ENCODE measurements around the gene CA6. TPM values are rescaled to one million over a fixed set of nuclear protein-coding genes. Genes with fewer than 3 reads are reported as not detected.

The CA6 gene
- total RNA-seq, 2 donors from 2014 or later, result not detected

DNA sequence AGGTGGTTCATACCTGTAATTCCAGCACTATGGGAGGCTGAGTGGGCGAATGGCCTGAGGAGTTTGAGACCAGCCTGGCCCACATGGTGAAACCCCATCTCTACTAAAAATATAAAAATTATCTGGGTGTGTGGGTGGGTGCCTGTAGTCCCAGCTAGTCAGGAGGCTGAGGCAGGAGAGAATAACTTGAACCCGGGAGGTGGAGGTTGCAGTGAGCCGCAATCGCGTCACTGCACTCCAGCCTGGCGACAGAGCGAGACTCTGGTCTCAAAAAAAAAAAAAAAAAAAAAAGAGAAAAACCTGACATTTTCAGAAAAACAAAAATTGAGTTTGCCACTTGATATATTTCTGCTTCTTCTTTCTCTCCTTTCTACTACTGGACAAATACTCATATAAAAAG is 24.3 kb downstream of the CA6 start:
- no peak for DNase-seq
- no peaks in the 10 kb centered on the region for H3K36me3 ChIP-seq (ENCODE audit: control insufficient read depth, insufficient read depth, low read length)
- no peak overlapping the region for H3K27ac Mint-ChIP-seq
- no peak overlapping the region for H3K9ac ChIP-seq (ENCODE audit: extremely low read depth, low read length, poor library complexity, severe bottlenecking)
- H3K36me3 Mint-ChIP-seq (ENCODE audit: low read depth), result no peaks in the 10 kb centered on the region
- no peaks in the 10 kb centered on the region for H3K27me3 ChIP-seq (ENCODE audit: control insufficient read depth, insufficient read depth, low read length, poor library complexity, severe bottlenecking)
- no peaks in the 10 kb centered on the region for H3K27me3 Mint-ChIP-seq (ENCODE audit: insufficient read depth)
- no peaks in the 10 kb centered on the region for H3K4me1 Mint-ChIP-seq
- H3K9me3 Mint-ChIP-seq, result no peaks in the 10 kb centered on the region
- no peak for TF ChIP-seq CTCF (conservative IDR thresholded peaks at IDR 0.05)
- H3K9me3 ChIP-seq (ENCODE audit: control insufficient read depth, low read length), result no peaks in the 10 kb centered on the region
- no peak overlapping the region for H3K4me3 ChIP-seq (ENCODE audit: low read length)
- H3K4me3 Mint-ChIP-seq, result no peak overlapping the region
- no peak overlapping the region for H3K27ac ChIP-seq (ENCODE audit: low read depth, low read length)
- 93 to 100% methylated on average over 1 to 7 of the region's 7 CpGs for WGBS, 2 experiments (ENCODE audit: insufficient coverage in 1 of 2, insufficient read length in 1 of 2)
- H3K4me1 ChIP-seq (ENCODE audit: control insufficient read depth, insufficient read depth, low read length), result no peaks in the 10 kb centered on the region

- Histone ChIP-seq H3K9me3 (ENCODE audit: control insufficient read depth, low read length) (no peaks in the 10 kb centered on the region), H3K4me3 (ENCODE audit: low read length) (no peak overlapping the region), H3K4me1 (ENCODE audit: control insufficient read depth, insufficient read depth, low read length) (no peaks in the 10 kb centered on the region), H3K36me3 (ENCODE audit: control insufficient read depth, insufficient read depth, low read length) (no peaks in the 10 kb centered on the region), H3K27ac (ENCODE audit: low read depth, low read length) (no peak overlapping the region), H3K27me3 (ENCODE audit: control insufficient read depth, insufficient read depth, low read length, poor library complexity, severe bottlenecking) (no peaks in the 10 kb centered on the region), H3K9ac (ENCODE audit: extremely low read depth, low read length, poor library complexity, severe bottlenecking) (no peak overlapping the region)
- Mint-ChIP-seq H3K27ac (no peak overlapping the region), H3K4me3 (no peak overlapping the region), H3K4me1 (no peaks in the 10 kb centered on the region), H3K27me3 (ENCODE audit: insufficient read depth) (no peaks in the 10 kb centered on the region), H3K36me3 (ENCODE audit: low read depth) (no peaks in the 10 kb centered on the region), H3K9me3 (no peaks in the 10 kb centered on the region)
- WGBS, 2 experiments (ENCODE audit: insufficient coverage in 1 of 2, insufficient read length in 1 of 2), result 91 to 94% methylated on average over 4 to 9 of the region's 9 CpGs
- no peak for TF ChIP-seq CTCF (conservative IDR thresholded peaks at IDR 0.05)
- DNase-seq, result no peak
These were observed 25.2 kb downstream of the CA6 start for GRCh38 chr1:8970870-8971337.

DNA sequence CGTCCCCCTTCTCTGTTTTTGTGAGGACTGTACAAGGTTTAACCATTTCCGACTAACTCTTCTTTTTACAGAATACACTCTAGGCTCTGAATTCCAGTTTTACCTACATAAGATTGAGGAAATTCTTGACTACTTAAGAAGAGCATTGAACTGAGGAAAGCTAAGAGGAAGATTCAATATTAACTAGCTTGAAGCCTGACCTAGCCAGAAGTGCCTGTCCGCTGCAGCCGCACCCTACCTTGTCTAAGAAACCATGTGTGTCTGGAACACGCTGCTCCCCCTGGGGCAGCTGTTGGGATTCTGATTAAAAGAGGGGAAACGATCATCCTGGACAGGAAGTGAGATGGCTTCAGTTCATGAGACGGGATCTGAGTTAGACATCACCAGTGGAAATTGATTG is 28.9 kb downstream of the CA6 start:
- Mint-ChIP-seq H3K9me3 (no peaks in the 10 kb centered on the region), H3K27ac (no peak overlapping the region), H3K4me3 (no peak overlapping the region), H3K4me1 (no peaks in the 10 kb centered on the region), H3K27me3 (ENCODE audit: insufficient read depth) (no peaks in the 10 kb centered on the region), H3K36me3 (ENCODE audit: low read depth) (no peaks in the 10 kb centered on the region)
- 90 to 95% methylated on average over 3 to 7 of the region's 7 CpGs for WGBS, 2 experiments (ENCODE audit: insufficient coverage in 1 of 2, insufficient read length in 1 of 2)
- no peaks in the 10 kb centered on the region for H3K9me3 ChIP-seq (ENCODE audit: control insufficient read depth, low read length)
- no peaks in the 10 kb centered on the region for H3K36me3 ChIP-seq (ENCODE audit: control insufficient read depth, insufficient read depth, low read length)
- TF ChIP-seq CTCF (conservative IDR thresholded peaks at IDR 0.05), result no peak
- no peaks in the 10 kb centered on the region for H3K27me3 ChIP-seq (ENCODE audit: control insufficient read depth, insufficient read depth, low read length, poor library complexity, severe bottlenecking)
- no peak overlapping the region for H3K4me3 ChIP-seq (ENCODE audit: low read length)
- no peak overlapping the region for H3K27ac ChIP-seq (ENCODE audit: low read depth, low read length)
- no peak for DNase-seq
- H3K9ac ChIP-seq (ENCODE audit: extremely low read depth, low read length, poor library complexity, severe bottlenecking), result no peak overlapping the region
- no peaks in the 10 kb centered on the region for H3K4me1 ChIP-seq (ENCODE audit: control insufficient read depth, insufficient read depth, low read length)

All from endodermal cell (in vitro differentiated cells).